ENCODE data around the gene ZMYND8. TPM values are rescaled to one million over a fixed set of nuclear protein-coding genes. Genes with fewer than 3 reads are reported as not detected.
"Not testable (repeated sequence)": the region's sequence is repeated elsewhere in the genome, so short reads cannot be mapped to it uniquely, and the experiment has no call there.

Gene ZMYND8
- total and polyA plus RNA-seq, 5 experiments from 2014 or later: 8.9 to 67.8 (median 20.4) TPM

- peaks cover 12 to 26% (median 18%) of the 10 kb centered on the region in 4 donors for H3K4me1 Mint-ChIP-seq
- not testable (repeated sequence) for ATAC-seq, H3K27me3 Mint-ChIP-seq, H3K4me3 Mint-ChIP-seq, H3K27ac Mint-ChIP-seq, H3K9me3 Mint-ChIP-seq, DNase-seq, H3K36me3 Mint-ChIP-seq
- POLR2A ChIA-PET: interaction anchor here (0.8 kb wide), 1 partner anchor 13 kb away, joined by 7 read pairs; no protein-coding TSS in a partner anchor
These were observed 9.8 kb upstream of the ZMYND8 start for GRCh38 chr20:47366301-47366700.

- H3K27me3 Mint-ChIP-seq: peaks cover 0 to 2% (median 0%) of the 10 kb centered on the region in 5 donors
- H3K4me1 Mint-ChIP-seq: peaks cover 14 to 30% (median 21%) of the 10 kb centered on the region in 4 donors
- H3K36me3 Mint-ChIP-seq: no peaks in the 10 kb centered on the region
- POLR2A ChIA-PET: interaction anchor here (1.0 to 2.4 kb wide), 3 partner anchors 9 to 26 kb away, joined by 3 to 10 read pairs (median 5); partner anchors contain the start of gene ZMYND8
- peak in 2 of 10 donors; percentile 32 to 35 for DNase-seq
- no peaks in the 10 kb centered on the region for H3K9me3 Mint-ChIP-seq
- H3K27ac Mint-ChIP-seq: peak overlapping the region; percentile 36 to 88 (median 66)
- H3K4me3 Mint-ChIP-seq: peak overlapping the region in 8 of 10 donors; percentile 11 to 80 (median 61)
- peak; percentile 72 to 77 for ATAC-seq
These were observed 8.7 kb upstream of the ZMYND8 start for GRCh38 chr20:47365023-47365764.

GRCh38 chr20:47362361-47363219 lies 6.1 kb upstream of the ZMYND8 start:
- Mint-ChIP-seq H3K36me3 (no peaks in the 10 kb centered on the region), H3K4me1 (peaks cover 17 to 56% (median 37%) of the 10 kb centered on the region in 4 donors), H3K27me3 (no peaks in the 10 kb centered on the region), H3K27ac (peak overlapping the region in 9 of 10 donors; percentile 16 to 76 (median 57)), H3K4me3 (peak overlapping the region in 3 of 10 donors; percentile 2 to 44 (median 10)), H3K9me3 (no peaks in the 10 kb centered on the region)
- DNase-seq (no peak), ATAC-seq (no peak)
- POLR2A ChIA-PET: interaction anchor here (0.7 to 1.2 kb wide), 3 partner anchors 8 to 17 kb away, joined by 3 to 5 read pairs (median 3); no protein-coding TSS in a partner anchor

- Mint-ChIP-seq H3K27ac (peak overlapping the region in 7 of 10 donors; percentile 7 to 67 (median 39)), H3K36me3 (no peaks in the 10 kb centered on the region), H3K27me3 (no peaks in the 10 kb centered on the region), H3K9me3 (no peaks in the 10 kb centered on the region), H3K4me3 (peak overlapping the region in 2 of 10 donors; percentile 35 to 52), H3K4me1 (peaks cover 17 to 66% (median 46%) of the 10 kb centered on the region in 4 donors)
- DNase-seq (no peak), ATAC-seq (no peak)
- POLR2A ChIA-PET: interaction anchor here (0.7 kb wide), 1 partner anchor 10 kb away, joined by 7 read pairs; no protein-coding TSS in a partner anchor
These were observed 4.8 kb upstream of the ZMYND8 start for GRCh38 chr20:47361057-47361915.

GRCh38 chr20:47360297-47361056 lies 4.0 kb upstream of the ZMYND8 start:
- ATAC-seq: no peak
- DNase-seq: no peak
- Mint-ChIP-seq H3K4me3 (peak overlapping the region in 1 of 10 donors; percentile 52), H3K36me3 (no peaks in the 10 kb centered on the region), H3K4me1 (peaks cover 16 to 70% (median 49%) of the 10 kb centered on the region in 4 donors), H3K27me3 (no peaks in the 10 kb centered on the region), H3K27ac (peak overlapping the region in 7 of 10 donors; percentile 13 to 99 (median 66)), H3K9me3 (no peaks in the 10 kb centered on the region)
- POLR2A ChIA-PET: no interaction called here

GRCh38 chr20:47359530-47360296 lies 3.2 kb upstream of the ZMYND8 start:
- H3K9me3 Mint-ChIP-seq: no peaks in the 10 kb centered on the region
- peak overlapping the region in 4 of 10 donors; percentile 21 to 58 (median 50) for H3K4me3 Mint-ChIP-seq
- H3K27ac Mint-ChIP-seq: peak overlapping the region in 8 of 10 donors; percentile 91 to 100 (median 98)
- peaks cover 9 to 65% (median 47%) of the 10 kb centered on the region in 4 donors for H3K4me1 Mint-ChIP-seq
- H3K36me3 Mint-ChIP-seq: no peaks in the 10 kb centered on the region
- ATAC-seq: no peak
- POLR2A ChIA-PET: interaction anchor here (2.4 to 5.3 kb wide), 2 partner anchors 9 to 13 kb away, joined by 5 to 44 read pairs; no protein-coding TSS in a partner anchor
- no peak for DNase-seq
- no peaks in the 10 kb centered on the region for H3K27me3 Mint-ChIP-seq

GRCh38 chr20:47358672-47359529 lies 2.4 kb upstream of the ZMYND8 start:
- DNase-seq: peak in 1 of 10 donors; percentile 37
- no peaks in the 10 kb centered on the region for H3K27me3 Mint-ChIP-seq
- H3K9me3 Mint-ChIP-seq: no peaks in the 10 kb centered on the region
- no peak for ATAC-seq
- H3K36me3 Mint-ChIP-seq: no peaks in the 10 kb centered on the region
- H3K4me1 Mint-ChIP-seq: peaks cover 9 to 65% (median 51%) of the 10 kb centered on the region in 4 donors
- peak overlapping the region in 8 of 10 donors; percentile 91 to 100 (median 98) for H3K27ac Mint-ChIP-seq
- peak overlapping the region in 6 of 10 donors; percentile 8 to 58 (median 30) for H3K4me3 Mint-ChIP-seq
- POLR2A ChIA-PET: interaction anchor here (0.6 to 5.3 kb wide), 7 partner anchors 8 to 144 kb away, joined by 3 to 44 read pairs (median 5); partner anchors contain the start of gene NCOA3

- no peaks in the 10 kb centered on the region for H3K9me3 Mint-ChIP-seq
- no peaks in the 10 kb centered on the region for H3K27me3 Mint-ChIP-seq
- POLR2A ChIA-PET: interaction anchor here (0.6 to 5.3 kb wide), 8 partner anchors 8 to 145 kb away, joined by 3 to 44 read pairs (median 6); partner anchors contain the start of gene NCOA3
- peak overlapping the region in 8 of 10 donors; percentile 98 to 100 (median 99) for H3K27ac Mint-ChIP-seq
- peaks cover 9 to 65% (median 49%) of the 10 kb centered on the region in 4 donors for H3K4me1 Mint-ChIP-seq
- DNase-seq: no peak
- H3K4me3 Mint-ChIP-seq: peak overlapping the region in 7 of 10 donors; percentile 60 to 97 (median 92)
- no peaks in the 10 kb centered on the region for H3K36me3 Mint-ChIP-seq
- ATAC-seq: no peak
These were observed 1.7 kb upstream of the ZMYND8 start for GRCh38 chr20:47358039-47358671.

GRCh38 chr20:47357296-47358038 lies 968 bp upstream of the ZMYND8 start:
- Mint-ChIP-seq H3K4me3 (peak overlapping the region in 7 of 10 donors; percentile 85 to 97 (median 92)), H3K9me3 (no peaks in the 10 kb centered on the region), H3K4me1 (peaks cover 3 to 59% (median 46%) of the 10 kb centered on the region in 4 donors), H3K36me3 (peaks cover 0 to 2% (median 0%) of the 10 kb centered on the region in 3 donors), H3K27ac (peak overlapping the region in 8 of 10 donors; percentile 98 to 100 (median 99)), H3K27me3 (no peaks in the 10 kb centered on the region)
- ATAC-seq (peak; percentile 41 to 44), DNase-seq (peak; percentile 40 to 79 (median 62))
- POLR2A ChIA-PET: interaction anchor here (0.6 to 5.3 kb wide), 15 partner anchors 7 to 1594 kb away, joined by 3 to 44 read pairs (median 5); partner anchors contain the start of genes NCOA3 and ZNF335

Data from naive thymus-derived CD8-positive, alpha-beta T cell (primary cell).